ENCODE measurements around the gene PRR5L.
"Not testable (repeated sequence)": the region's sequence is repeated elsewhere in the genome, so short reads cannot be mapped to it uniquely, and the experiment has no call there.

The PRR5L gene

DNA sequence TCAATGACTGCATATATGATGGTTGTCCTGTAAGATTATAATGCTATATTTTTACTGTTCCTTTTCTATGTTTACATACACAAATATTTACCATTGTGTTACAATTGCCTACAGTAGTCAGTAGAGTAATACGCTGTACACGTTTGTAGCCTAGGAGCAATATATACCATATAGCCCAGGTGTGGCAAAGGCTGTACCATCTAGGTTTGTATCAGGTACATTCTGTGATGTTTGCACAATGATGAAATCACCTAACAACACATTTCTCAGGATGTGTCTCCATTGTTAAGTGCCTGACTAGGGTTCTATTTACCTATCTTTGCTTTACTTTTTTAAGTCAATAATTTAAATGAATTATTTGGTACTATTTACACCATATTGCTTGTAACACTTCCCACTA, 21.9 kb downstream of the PRR5L start:
- TF ChIP-seq, protein P1, sequence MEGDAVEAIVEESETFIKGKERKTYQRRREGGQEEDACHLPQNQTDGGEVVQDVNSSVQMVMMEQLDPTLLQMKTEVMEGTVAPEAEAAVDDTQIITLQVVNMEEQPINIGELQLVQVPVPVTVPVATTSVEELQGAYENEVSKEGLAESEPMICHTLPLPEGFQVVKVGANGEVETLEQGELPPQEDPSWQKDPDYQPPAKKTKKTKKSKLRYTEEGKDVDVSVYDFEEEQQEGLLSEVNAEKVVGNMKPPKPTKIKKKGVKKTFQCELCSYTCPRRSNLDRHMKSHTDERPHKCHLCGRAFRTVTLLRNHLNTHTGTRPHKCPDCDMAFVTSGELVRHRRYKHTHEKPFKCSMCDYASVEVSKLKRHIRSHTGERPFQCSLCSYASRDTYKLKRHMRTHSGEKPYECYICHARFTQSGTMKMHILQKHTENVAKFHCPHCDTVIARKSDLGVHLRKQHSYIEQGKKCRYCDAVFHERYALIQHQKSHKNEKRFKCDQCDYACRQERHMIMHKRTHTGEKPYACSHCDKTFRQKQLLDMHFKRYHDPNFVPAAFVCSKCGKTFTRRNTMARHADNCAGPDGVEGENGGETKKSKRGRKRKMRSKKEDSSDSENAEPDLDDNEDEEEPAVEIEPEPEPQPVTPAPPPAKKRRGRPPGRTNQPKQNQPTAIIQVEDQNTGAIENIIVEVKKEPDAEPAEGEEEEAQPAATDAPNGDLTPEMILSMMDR (IDR thresholded peaks at IDR 0.05; ENCODE audit: control insufficient read depth, extremely low read depth, insufficient read depth): no peak
- H3K4me3 ChIP-seq (ENCODE audit: low read depth, low read length): no peak overlapping the region
- peak; percentile 77 for DNase-seq (ENCODE audit: low read depth)

DNA sequence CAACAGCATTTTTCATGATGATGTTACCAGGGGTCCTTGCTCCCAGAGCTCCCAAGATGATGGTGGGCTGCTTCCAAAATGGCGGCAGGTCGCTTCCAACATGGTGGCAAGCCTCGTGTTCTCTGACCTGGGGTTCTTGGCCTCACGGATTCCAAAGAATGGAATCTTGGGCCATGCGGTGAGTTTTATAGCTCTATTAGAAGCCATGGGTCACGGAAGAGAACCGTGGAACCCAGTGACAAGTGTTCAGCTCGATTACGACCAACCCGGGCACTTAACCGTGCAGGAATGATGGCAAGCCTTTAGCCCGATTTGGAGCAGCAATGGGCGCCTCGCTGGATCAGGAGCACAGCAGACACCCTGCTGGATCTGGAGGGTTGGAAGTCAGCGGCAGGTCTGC, 28.9 kb downstream of the PRR5L start:
- H3K4me3 ChIP-seq (ENCODE audit: low read depth, low read length); DNase-seq (ENCODE audit: low read depth): not testable (repeated sequence)

DNA sequence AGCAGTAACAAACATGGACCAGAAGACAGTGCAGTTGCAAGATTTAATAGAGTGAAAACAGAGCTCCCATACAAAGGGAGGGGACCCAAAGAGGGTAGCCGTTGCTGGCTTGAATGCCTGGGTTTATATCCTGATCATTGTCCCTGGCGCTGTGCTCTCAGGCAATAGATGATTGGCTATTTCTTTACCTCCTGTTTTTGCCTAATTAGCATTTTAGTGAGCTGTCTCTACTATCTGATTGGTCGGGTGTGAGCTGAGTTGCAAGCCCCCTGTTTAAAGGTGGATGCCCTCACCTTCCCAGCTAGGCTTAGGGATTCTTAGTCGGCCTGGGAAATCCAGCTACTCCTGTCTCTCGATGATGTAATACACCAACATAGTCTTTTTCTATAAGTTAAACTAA, 29.3 kb downstream of the PRR5L start:
- not testable (repeated sequence) for DNase-seq (ENCODE audit: low read depth)

DNA sequence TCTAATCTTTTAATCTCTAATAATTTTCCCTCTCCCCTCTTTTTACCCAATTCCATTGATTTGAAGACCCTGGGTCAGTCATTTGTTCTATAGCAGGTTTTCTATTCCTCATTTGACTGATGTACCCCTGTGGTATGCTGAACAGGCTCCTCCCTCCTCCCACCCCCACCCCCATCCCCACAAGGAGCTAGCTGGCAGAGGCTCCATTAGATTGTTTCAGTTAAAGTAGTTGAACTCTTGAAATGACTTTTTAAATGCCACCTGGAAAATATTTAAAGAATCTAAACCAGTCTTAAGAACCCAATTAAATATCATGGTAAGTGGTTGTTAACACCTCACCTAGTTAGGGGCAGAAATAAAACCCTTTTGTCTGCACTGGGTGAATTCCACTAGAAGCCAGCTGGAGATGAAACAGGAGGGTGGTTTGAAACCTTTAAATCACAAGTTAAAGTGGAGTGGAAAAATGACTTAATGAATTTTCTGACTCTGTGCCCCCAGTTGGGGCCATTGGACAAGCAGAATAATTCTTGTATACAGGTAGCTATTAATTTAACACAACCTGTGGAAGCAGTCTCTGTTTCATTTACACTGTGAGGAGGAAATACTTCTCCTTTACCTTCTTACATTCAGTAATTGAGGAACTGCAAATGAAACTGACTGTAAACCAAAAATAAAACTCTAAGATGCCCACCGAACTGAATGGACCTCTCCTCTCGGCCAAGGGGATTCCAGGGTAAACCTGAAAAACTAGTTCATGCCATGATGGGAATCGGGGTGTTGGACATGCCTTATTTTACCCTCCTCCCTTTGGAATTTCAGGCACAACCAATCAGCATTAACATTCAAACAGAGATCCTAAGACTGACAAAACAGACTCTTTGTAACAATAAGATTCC, 30.7 kb downstream of the PRR5L start:
- DNase-seq (ENCODE audit: low read depth): no peak
- H3K4me3 ChIP-seq (ENCODE audit: low read depth, low read length): no peak overlapping the region
- TF ChIP-seq, protein P1 (IDR thresholded peaks at IDR 0.05; ENCODE audit: control insufficient read depth, extremely low read depth, insufficient read depth): no peak

More for the DNA sequence above, 29.3 kb downstream of the PRR5L start:
- H3K4me3 ChIP-seq (ENCODE audit: low read depth, low read length): not testable (repeated sequence)

DNA sequence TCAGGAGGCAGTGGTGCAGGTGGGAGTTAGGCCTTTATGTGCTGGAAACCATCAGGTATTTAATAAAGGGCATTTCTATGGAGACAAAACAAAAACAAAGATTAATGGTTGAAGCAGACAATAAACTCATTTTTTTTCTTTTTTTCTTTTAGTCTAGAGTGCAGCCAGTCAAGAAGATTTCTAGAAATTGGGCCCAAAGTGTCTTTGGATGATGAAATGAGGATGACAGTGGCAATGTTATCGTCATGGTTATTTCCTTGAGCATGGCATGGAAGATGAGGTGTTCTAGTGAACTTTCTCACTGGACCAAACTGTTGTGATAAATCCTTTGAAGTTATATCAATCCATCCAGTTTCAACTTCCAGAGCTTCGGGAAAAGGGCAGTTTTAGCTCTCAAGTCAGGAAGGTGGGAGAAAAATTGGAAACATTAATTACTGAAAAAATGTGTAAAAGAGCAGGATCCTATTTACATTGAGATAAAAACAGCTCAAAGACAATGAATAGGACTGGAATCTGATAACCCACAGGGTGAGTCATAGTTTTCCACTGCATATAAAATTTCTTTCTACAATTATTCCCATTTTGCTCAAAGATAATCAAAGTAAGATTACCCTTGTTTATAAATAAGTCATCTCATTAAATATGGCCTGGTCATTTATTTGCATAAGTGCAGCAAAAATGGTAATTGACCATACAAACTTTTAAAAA, 33.0 kb downstream of the PRR5L start:
- no peak for DNase-seq (ENCODE audit: low read depth)
- TF ChIP-seq, protein P1 (IDR thresholded peaks at IDR 0.05; ENCODE audit: control insufficient read depth, extremely low read depth, insufficient read depth): no peak

DNA sequence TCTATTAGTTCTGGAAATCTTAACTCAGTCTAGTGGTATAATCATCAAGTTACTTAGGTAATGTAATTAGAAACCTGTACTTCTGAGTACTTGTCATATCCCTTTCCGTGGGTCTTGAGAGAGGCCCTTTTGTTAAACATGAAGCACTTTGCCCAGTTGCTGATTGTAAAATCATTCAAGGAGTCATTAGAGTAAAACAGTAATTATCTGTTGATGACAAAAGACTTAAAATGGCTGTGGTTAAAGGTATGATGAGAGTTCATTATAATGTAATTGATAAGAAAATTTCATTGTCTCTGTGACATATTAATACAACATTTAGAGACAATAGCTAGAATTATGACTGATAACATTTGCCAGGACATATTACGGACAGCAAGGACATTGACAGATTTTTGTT, 34.3 kb downstream of the PRR5L start:
- TF ChIP-seq, protein P1 (IDR thresholded peaks at IDR 0.05; ENCODE audit: control insufficient read depth, extremely low read depth, insufficient read depth): no peak
- no peak for DNase-seq (ENCODE audit: low read depth)
- no peak overlapping the region for H3K4me3 ChIP-seq (ENCODE audit: low read depth, low read length)

More for the DNA sequence above, 33.0 kb downstream of the PRR5L start:
- no peak overlapping the region for H3K4me3 ChIP-seq (ENCODE audit: low read depth, low read length)

DNA sequence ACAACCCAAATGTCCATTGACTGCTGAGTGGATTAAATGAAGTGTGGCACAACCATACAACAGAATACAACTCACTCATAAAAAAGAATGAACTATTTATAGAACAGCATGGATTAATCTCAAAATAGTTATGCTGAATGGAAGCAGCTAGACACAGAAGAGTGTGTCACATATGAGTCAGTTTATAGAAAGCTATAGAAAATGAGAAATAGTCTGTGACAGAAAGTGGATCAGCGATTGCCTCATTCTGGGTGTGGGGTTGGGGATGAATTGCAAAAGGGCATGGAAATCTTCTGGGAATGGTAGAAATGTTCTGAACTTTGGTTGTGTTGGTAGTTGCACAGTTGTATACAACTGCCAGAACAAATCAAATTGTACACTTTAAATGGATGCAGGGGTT, 37.4 kb downstream of the PRR5L start:
- TF ChIP-seq, protein P1 (IDR thresholded peaks at IDR 0.05; ENCODE audit: control insufficient read depth, extremely low read depth, insufficient read depth): no peak
- no peak overlapping the region for H3K4me3 ChIP-seq (ENCODE audit: low read depth, low read length)
- DNase-seq (ENCODE audit: low read depth): no peak
